NCI-H1417 treated with DMSO at 0.1 percent for 48 hours (cell line): ENCODE data around the gene NT5C.
"Not testable (repeated sequence)": the region's sequence is repeated elsewhere in the genome, so short reads cannot be mapped to it uniquely, and the experiment has no call there.

ENCODE experiments used
- DNase-seq: peaks from one replicate; lab custom pipeline; 2025; lab: John Stamatoyannopoulos, UW

The NT5C gene

GRCh38 chr17:75144816-75145512, 13.4 kb upstream of the NT5C start:
- no peak for DNase-seq

- no peak for DNase-seq
These were observed 10.9 kb upstream of the NT5C start for GRCh38 chr17:75142236-75142971.

- no peak for DNase-seq
These were observed 7.0 kb upstream of the NT5C start for GRCh38 chr17:75138519-75138918.

DNA sequence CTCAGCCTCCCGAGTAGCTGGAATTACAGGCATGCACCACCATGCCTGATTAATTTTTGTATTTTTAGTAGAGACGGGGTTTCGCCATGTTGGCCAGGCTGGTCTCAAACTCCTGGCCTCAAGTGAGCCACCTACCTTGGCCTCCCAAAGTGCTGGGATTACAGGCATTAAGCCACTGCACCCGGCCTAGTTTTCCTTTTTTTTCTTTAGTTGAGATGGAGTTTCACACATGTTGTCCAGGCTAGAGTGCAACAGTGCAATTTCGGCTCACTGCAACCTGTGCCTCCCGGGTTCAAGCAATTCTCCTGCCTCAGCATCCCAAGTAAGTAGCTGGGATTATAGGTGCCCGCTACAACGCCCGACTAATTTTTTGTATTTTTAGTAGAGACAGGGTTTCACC, 6.2 kb upstream of the NT5C start:
- not testable (repeated sequence) for DNase-seq

DNA sequence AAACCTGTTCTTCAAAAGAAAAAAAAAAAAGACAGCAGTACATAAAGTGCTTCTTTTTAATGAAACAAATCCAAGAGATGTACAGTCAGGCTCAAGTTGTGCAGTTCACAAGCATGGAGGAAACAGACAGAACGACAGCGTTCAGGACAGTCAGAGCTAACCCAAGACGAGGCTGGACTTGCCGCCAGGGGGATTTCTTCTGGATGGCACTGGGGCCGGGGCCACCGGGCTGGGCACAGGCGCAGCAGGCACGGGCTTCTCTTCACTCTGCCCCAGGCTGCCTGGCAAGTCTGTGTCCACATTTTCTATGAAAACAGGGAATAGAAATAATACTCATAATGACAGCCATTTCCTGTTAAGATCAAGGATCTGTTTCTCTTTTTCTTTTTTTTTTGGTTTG, 4.4 kb upstream of the NT5C start:
- DNase-seq: no peak

- no peak for DNase-seq
These were observed 3.9 kb upstream of the NT5C start for GRCh38 chr17:75135452-75135851.

- not testable (repeated sequence) for DNase-seq
These were observed 2.2 kb upstream of the NT5C start for GRCh38 chr17:75133607-75134347.

GRCh38 chr17:75133001-75133400, 1.5 kb upstream of the NT5C start:
- no peak for DNase-seq

GRCh38 chr17:75132018-75133000, 767 bp upstream of the NT5C start:
- DNase-seq: not testable (repeated sequence)

DNA sequence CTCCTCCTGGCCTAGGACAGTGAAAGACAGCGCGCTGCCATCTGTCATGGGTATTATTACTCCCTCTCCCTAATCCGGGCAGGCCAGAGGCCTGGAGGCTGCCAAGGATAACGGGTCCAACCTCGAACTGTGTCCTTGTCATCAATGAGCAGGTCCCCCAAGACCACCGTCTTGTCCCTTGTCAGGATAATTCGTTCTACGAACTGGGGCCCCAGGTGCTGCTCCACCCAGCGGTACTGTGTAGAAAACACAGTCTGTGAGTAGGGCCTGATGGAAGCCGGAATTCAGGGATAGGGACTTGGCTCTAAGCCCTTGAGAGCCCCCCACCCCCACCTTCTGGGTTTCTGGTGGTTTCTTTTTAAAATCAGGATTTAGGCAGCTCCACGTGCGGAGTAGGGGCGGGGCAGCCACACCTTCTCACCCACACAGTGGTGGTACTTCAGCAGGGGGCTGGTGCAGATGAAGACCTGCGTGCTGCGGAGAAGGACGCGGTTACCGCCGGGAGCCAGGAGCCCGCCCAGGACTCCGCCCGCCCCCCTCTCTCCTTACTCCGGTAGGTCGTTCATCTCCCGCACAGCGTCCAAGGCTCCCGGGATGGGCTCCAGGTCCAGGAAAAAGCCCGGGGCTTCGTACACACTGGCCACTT, 787 bp downstream of the NT5C start:
- DNase-seq: no peak

- no peak for DNase-seq
These were observed 1.4 kb downstream of the NT5C start for GRCh38 chr17:75130059-75130631.

DNA sequence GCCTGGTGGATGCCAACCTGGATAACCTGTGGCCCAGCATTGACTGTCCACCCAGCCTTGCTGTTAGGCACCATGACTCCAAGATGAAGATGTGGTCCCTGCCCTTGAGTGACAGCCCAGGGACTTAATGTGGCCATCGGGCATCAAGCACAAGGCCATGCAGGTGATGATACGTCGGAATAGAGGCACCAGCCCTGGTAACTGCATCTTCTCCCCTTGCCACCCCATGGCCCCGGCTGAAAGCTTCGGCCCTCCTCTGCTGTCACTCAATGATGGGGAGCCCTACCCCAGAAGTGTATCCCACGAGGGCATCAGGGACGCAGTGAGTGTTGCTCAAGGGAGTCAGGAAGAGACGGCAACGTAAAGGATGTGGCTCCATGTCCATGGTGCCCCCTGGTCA, 2.0 kb downstream of the NT5C start:
- no peak for DNase-seq

DNA sequence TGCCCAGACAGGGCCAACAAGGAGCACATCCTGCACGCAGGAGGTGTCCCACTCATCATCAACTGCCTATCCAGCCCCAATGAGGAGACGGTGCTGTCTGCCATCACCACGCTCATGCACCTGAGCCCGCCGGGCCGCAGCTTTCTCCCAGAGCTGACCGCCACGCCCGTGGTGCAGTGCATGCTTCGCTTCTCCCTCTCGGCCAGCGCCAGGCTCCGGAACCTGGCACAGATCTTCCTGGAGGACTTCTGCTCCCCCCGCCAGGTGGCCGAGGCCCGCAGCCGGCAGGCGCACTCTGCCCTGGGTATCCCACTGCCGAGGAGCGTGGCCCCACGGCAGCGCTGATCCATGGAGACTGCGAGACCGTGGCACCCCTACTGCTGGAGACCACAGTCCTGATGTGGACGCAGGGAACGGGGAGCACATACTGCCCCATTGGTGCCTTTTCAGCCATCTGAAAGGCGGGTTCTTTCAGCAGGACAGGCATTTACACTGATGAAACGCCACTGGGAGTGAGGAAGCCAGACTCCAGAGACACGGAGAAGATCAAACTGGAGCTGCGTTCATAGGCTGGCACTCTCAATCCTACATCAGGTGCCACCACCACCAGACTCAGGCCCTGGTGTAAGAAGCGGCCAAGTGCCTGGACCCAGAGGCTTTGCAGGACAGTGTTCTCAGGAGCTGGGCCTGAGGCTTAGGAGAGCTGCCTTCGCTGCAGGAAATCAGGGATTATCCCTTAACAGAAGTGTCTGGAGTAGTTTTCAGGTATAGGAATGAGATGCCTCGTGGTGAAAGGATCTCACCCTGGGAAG, 2.6 kb downstream of the NT5C start:
- no peak for DNase-seq

GRCh38 chr17:75127936-75128335, 3.6 kb downstream of the NT5C start:
- DNase-seq: not testable (repeated sequence)

DNA sequence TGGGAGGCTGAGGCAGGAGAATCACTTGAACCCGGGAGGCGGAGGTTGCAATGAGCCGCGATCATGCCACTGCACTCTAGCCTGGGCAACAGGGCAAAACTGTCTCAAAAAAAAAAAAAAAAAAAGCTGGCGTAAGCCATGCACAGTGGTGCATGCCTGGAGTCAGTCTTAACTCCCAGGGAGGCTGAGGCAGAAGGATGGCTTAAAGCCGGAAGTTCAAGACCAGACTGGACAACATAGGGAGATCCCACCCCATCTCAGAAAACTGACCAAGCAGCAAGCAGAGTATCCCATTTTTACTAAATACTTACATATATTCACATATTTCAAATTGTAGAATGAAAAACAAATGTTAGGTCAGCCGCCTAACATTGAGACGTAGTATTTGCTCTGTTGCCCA, 4.6 kb downstream of the NT5C start:
- DNase-seq: no peak

DNA sequence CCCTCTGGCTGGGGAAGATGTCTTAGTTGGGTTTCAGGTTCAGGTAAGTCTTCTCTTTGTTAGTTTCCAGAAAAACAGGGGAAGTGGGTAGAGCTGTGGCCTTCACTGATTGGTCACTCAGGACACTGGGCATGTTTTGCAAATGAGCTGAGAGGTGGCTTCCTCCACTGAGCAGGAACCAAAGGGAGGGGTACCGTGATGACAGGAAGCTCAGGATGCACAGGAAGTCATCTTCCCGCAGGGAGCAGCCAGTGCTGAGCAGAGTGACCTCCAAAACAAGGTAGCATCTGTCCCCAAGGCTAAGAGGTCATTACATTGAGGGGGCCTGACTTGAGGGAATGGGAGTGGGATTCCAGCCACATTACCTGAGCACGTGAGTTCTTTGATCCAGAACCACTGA, 5.6 kb downstream of the NT5C start:
- no peak for DNase-seq

- no peak for DNase-seq
These were observed 6.8 kb downstream of the NT5C start for GRCh38 chr17:75124819-75125162.

DNA sequence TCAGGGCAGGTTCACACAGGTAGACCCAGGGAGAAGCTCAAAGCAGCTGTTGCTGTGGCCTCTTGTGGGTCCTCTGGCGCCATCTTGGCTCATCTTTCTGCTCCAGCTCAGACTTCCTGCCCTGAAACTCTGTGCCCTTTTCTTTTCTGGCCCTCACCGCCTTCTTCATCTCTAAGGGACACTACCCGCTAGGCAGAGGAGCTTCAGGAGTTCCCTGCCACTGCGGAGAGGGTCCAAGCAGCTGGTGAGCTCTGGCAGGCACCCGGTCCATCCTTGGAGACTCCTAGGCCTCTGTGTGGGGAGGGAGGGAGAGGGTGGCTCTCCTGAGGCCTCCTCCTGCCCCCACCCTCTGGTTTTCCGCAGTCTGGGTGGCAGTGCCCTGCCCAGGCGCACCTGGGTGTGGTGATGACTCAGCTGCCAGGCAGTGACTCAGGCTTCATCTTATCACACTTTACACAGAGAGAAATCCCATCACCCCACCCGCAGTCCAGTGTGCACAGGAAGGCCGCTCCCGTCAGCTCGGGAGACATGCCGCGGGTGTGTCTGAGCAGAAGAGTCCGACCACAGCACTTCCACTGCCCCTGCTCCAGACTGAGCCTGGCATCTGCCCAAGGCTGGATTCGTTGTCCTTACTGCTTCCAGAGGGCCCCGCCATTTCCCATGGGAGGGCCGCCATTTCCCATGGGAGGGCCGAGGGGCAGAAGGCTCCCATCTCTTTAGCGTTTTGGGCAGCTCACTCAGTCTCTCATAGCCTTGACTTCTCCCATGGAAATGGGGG, 7.3 kb downstream of the NT5C start:
- no peak for DNase-seq

DNA sequence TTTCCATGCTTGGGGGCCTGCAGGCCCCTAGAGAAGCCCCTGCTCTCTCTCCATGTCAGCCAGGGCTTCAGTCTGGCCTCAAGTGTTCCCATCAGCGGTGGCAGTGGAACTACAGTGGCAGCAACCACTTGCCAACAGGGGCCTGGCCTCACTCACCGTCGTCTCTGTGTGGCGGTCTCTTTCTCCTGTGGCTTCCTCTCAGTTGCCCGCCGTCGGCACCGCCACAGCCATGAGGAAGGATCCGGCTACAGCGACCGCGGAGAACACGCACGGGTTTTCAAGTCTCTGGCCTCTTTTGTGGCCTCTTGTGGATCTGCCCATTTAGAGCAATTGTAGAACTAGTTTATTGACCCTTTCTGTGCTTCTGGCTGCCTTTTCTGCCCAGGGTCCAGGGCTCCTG, 13.2 kb downstream of the NT5C start:
- no peak for DNase-seq
